Muscle layer of duodenum (tissue), 2 donors: ENCODE results near the gene FOXP1.

Experiments
- H3K27ac ChIP-seq: one replicate; pipeline ENCODE4 v1.7.0; 2013; ENCODE audit warnings: mild to moderate bottlenecking, low read length
- H3K27me3 ChIP-seq: one replicate; pipeline ENCODE4 v1.7.0; 2013; ENCODE audit warnings: low read depth, mild to moderate bottlenecking, control low read depth, low read length
- H3K36me3 ChIP-seq, 2 donors: one replicate each; pipeline ENCODE4 v1.7.0; 2013; ENCODE audit warnings: low read length in 2 of 2, control low read depth in 1 of 2, mild to moderate bottlenecking in 1 of 2; ENCODE audit not compliant: insufficient read depth in 2 of 2, control insufficient read depth in 1 of 2
- H3K4me1 ChIP-seq, 2 donors: one replicate each; pipeline ENCODE4 v1.7.0; 2013; ENCODE audit warnings: low read length in 2 of 2, mild to moderate bottlenecking in 2 of 2, control low read depth in 1 of 2, moderate library complexity in 1 of 2; ENCODE audit not compliant: insufficient read depth in 2 of 2, control insufficient read depth in 1 of 2
- H3K4me3 ChIP-seq, 2 donors: one replicate each; pipeline ENCODE4 v1.7.0; 2013; ENCODE audit warnings: low read length in 2 of 2, low read depth in 1 of 2, mild to moderate bottlenecking in 1 of 2
- H3K9me3 ChIP-seq, 2 donors: one replicate each; pipeline ENCODE4 v1.7.0; 2013; ENCODE audit warnings: low read length in 2 of 2, control low read depth in 1 of 2, mild to moderate bottlenecking in 1 of 2; ENCODE audit not compliant: control insufficient read depth in 1 of 2
- donor health status: healthy.

FOXP1 gene

DNA sequence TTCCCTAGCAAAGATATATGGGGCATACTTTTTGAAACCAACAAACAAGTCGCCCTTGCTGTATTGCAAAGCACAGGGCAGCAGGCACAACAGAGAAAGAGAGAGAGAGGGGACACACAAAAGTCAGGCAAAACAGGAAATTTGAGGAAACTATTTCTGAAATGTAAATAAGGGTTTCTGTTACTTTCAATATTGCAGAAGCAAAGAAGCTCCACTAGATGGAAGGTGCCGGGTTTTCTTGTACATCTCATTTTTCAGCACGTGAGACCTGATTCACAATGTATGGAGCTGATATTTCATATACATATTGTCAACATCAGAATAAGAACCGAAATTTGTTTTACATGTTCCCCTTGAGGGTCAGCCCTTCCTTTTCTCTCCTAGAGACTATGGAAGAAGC lies 127.4 kb downstream of the FOXP1 start:
- peak overlapping the region; percentile 7 to 17 for H3K4me3 ChIP-seq
- no peak overlapping the region for H3K27ac ChIP-seq
- H3K4me1 ChIP-seq: peaks cover 0 to 8% of the 10 kb centered on the region in 2 donors
- no peaks in the 10 kb centered on the region for H3K9me3 ChIP-seq
- no peaks in the 10 kb centered on the region for H3K27me3 ChIP-seq
- H3K36me3 ChIP-seq: no peaks in the 10 kb centered on the region

- no peaks in the 10 kb centered on the region for H3K9me3 ChIP-seq
- no peaks in the 10 kb centered on the region for H3K36me3 ChIP-seq
- H3K27ac ChIP-seq: no peak overlapping the region
- no peak overlapping the region for H3K4me3 ChIP-seq
- H3K4me1 ChIP-seq: peaks cover 0 to 8% of the 10 kb centered on the region in 2 donors
- no peaks in the 10 kb centered on the region for H3K27me3 ChIP-seq
Measured at GRCh38 chr3:71454512-71455403, 128.8 kb downstream of the FOXP1 start.

- H3K4me3 ChIP-seq: no peak overlapping the region
- no peaks in the 10 kb centered on the region for H3K36me3 ChIP-seq
- H3K4me1 ChIP-seq: peaks cover 0 to 8% of the 10 kb centered on the region in 2 donors
- no peaks in the 10 kb centered on the region for H3K9me3 ChIP-seq
- no peak overlapping the region for H3K27ac ChIP-seq
- no peaks in the 10 kb centered on the region for H3K27me3 ChIP-seq
Measured at GRCh38 chr3:71453822-71454511, 129.6 kb downstream of the FOXP1 start.

- H3K4me3 ChIP-seq: no peak overlapping the region
- no peaks in the 10 kb centered on the region for H3K36me3 ChIP-seq
- H3K27me3 ChIP-seq: no peaks in the 10 kb centered on the region
- H3K27ac ChIP-seq: no peak overlapping the region
- peaks cover 0 to 8% of the 10 kb centered on the region in 2 donors for H3K4me1 ChIP-seq
- no peaks in the 10 kb centered on the region for H3K9me3 ChIP-seq
Measured at GRCh38 chr3:71453319-71453718, 130.2 kb downstream of the FOXP1 start.

DNA sequence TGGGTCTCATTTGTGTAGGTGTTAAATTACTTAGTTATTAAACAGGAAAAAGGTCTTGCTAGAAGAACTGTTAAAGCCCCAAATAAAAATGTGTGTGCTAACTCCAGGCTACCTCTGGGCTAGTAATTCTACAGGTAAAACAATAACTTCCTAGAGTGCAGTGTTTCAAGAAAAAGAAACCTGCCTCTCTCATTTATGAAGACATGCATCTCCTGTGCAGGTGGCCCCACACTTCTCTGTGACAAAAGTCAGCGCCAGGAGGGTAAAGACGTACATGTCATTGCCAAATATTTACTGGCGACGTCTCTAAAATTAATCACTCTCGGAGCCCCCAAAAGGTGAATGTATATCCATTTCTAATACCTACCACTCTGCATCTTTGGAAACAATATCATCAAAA lies 131.7 kb downstream of the FOXP1 start:
- H3K4me3 ChIP-seq: no peak overlapping the region
- H3K4me1 ChIP-seq: peaks cover 0 to 8% of the 10 kb centered on the region in 2 donors
- no peaks in the 10 kb centered on the region for H3K9me3 ChIP-seq
- no peaks in the 10 kb centered on the region for H3K36me3 ChIP-seq
- H3K27ac ChIP-seq: no peak overlapping the region
- no peaks in the 10 kb centered on the region for H3K27me3 ChIP-seq

DNA sequence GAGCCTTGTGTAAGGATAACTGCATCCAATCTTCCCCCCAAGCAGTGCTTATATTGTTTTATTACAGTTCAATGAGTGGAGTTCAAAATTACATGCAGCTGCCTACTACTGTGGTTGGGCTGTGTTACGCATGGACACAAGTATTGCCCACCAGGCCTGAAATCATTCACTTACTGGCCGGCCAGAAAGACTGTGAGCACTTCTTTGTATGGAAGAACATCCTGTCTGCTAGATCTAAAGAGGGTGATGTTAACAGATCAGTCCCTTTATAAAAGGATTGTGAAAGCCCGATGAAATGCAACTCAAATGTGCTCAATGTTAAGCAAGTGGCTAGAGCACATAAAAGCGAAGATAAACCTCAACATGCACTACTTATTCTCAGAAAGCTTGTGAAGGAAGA lies 132.5 kb downstream of the FOXP1 start:
- peaks cover 0 to 3% of the 10 kb centered on the region in 2 donors for H3K4me1 ChIP-seq
- H3K27ac ChIP-seq: no peak overlapping the region
- H3K4me3 ChIP-seq: no peak overlapping the region
- H3K36me3 ChIP-seq: no peaks in the 10 kb centered on the region
- no peaks in the 10 kb centered on the region for H3K9me3 ChIP-seq
- no peaks in the 10 kb centered on the region for H3K27me3 ChIP-seq

DNA sequence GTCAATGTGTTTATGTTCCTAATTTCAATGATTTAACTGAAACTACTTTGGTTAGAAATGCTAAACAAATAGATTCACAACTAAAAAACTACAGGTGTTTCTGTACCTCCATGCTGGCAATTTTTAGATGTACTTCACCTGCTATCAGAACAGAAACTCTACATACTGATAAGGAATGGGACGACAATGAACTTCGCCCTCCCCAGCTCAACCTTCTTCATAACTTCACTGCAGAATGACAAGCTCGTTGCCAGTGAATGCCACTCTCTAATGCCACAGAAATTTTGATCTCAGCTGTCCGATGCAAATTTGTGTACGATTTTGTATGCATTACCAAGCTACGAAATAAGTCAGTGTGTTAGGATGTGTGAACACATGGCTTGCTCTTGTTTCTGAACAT lies 133.4 kb downstream of the FOXP1 start:
- Histone ChIP-seq H3K9me3 (no peaks in the 10 kb centered on the region), H3K27ac (no peak overlapping the region), H3K4me3 (no peak overlapping the region), H3K27me3 (no peaks in the 10 kb centered on the region), H3K4me1 (no peaks in the 10 kb centered on the region), H3K36me3 (no peaks in the 10 kb centered on the region)

- Histone ChIP-seq H3K27ac (no peak overlapping the region), H3K9me3 (no peaks in the 10 kb centered on the region), H3K4me1 (peaks cover 0 to 3% of the 10 kb centered on the region in 2 donors), H3K27me3 (no peaks in the 10 kb centered on the region), H3K36me3 (no peaks in the 10 kb centered on the region), H3K4me3 (no peak overlapping the region)
Measured at GRCh38 chr3:71447803-71448202, 135.7 kb downstream of the FOXP1 start.

DNA sequence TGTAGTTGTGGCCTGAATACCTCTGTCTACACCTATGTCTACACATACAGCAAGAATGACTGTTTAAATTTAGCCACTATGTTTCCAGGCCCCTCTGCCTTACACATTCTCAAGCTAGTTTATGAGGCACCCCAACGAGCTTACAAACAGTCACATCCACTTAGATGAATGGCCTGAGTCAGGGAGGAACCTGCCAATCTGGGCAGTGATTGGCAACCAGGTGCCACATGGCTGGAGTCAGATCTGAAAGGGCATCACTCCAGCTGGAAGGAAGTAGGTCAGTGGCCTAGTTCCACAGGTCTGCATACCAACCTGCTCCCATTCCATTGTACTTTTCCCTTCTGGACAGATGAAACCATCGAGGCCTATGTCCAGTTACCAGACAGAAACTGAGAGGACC lies 136.3 kb downstream of the FOXP1 start:
- H3K9me3 ChIP-seq: no peaks in the 10 kb centered on the region
- no peaks in the 10 kb centered on the region for H3K36me3 ChIP-seq
- H3K4me1 ChIP-seq: peaks cover 0 to 3% of the 10 kb centered on the region in 2 donors
- no peaks in the 10 kb centered on the region for H3K27me3 ChIP-seq
- no peak overlapping the region for H3K27ac ChIP-seq
- no peak overlapping the region for H3K4me3 ChIP-seq

GRCh38 chr3:71446734-71447133 lies 136.8 kb downstream of the FOXP1 start:
- Histone ChIP-seq H3K9me3 (no peaks in the 10 kb centered on the region), H3K4me3 (no peak overlapping the region), H3K36me3 (no peaks in the 10 kb centered on the region), H3K27me3 (no peaks in the 10 kb centered on the region), H3K4me1 (peaks cover 1 to 5% of the 10 kb centered on the region in 2 donors), H3K27ac (no peak overlapping the region)

- Histone ChIP-seq H3K4me1 (peaks cover 5 to 9% of the 10 kb centered on the region in 2 donors), H3K9me3 (no peaks in the 10 kb centered on the region), H3K36me3 (no peaks in the 10 kb centered on the region), H3K27ac (no peak overlapping the region), H3K27me3 (no peaks in the 10 kb centered on the region), H3K4me3 (no peak overlapping the region)
Measured at GRCh38 chr3:71446260-71446659, 137.3 kb downstream of the FOXP1 start.
